Measurements from ENCODE around the gene GNAT1. TPM values are rescaled to one million over a fixed set of nuclear protein-coding genes. Genes with fewer than 3 reads are reported as not detected.

The GNAT1 gene
- total RNA-seq, 2 donors from 2014 or later = not detected

- H3K27me3 ChIP-seq = no peaks in the 10 kb centered on the region
- peaks cover 0 to 39% of the 10 kb centered on the region in 2 donors for H3K4me1 ChIP-seq
- H3K27ac ChIP-seq = peak within 1 kb of the TSS; percentile 54 to 67
- peak within 1 kb of the TSS; percentile 50 to 57 for H3K4me3 ChIP-seq
- no peak for TF ChIP-seq CTCF (IDR thresholded peaks at IDR 0.05)
- no peaks in the 10 kb centered on the region for H3K9me3 ChIP-seq
- no peak for DNase-seq (ENCODE audit: low spot score)
- no peaks in the 10 kb centered on the region for H3K36me3 ChIP-seq
These were observed 36.4 kb upstream of the GNAT1 start, which contains the start of gene SEMA3F for GRCh38 chr3:50154840-50155490. Gene SEMA3F, plus strand, starts transcription at chr3:50155324. Its CDS starts 4,299 bp downstream, at chr3:50159623.

GRCh38 chr3:50155491-50155878, 35.9 kb upstream of the GNAT1 start:
- Histone ChIP-seq H3K27ac (peak overlapping the region; percentile 23 to 67), H3K4me3 (peak overlapping the region; percentile 50 to 57), H3K9me3 (no peaks in the 10 kb centered on the region), H3K4me1 (peaks cover 0 to 45% of the 10 kb centered on the region in 2 donors), H3K27me3 (no peaks in the 10 kb centered on the region), H3K36me3 (no peaks in the 10 kb centered on the region)
- no peak for DNase-seq (ENCODE audit: low spot score)
- TF ChIP-seq CTCF (IDR thresholded peaks at IDR 0.05) = no peak

GRCh38 chr3:50155891-50156290, 35.5 kb upstream of the GNAT1 start:
- Histone ChIP-seq H3K4me3 (peak overlapping the region; percentile 50 to 57), H3K9me3 (no peaks in the 10 kb centered on the region), H3K36me3 (no peaks in the 10 kb centered on the region), H3K4me1 (peaks cover 0 to 49% of the 10 kb centered on the region in 2 donors), H3K27me3 (no peaks in the 10 kb centered on the region), H3K27ac (peak overlapping the region; percentile 54 to 67)
- no peak for TF ChIP-seq CTCF (IDR thresholded peaks at IDR 0.05)
- DNase-seq (ENCODE audit: low spot score) = no peak

GRCh38 chr3:50156549-50157493, 34.6 kb upstream of the GNAT1 start:
- H3K27me3 ChIP-seq = no peaks in the 10 kb centered on the region
- DNase-seq (ENCODE audit: low spot score) = no peak
- peak overlapping the region; percentile 50 to 57 for H3K4me3 ChIP-seq
- H3K36me3 ChIP-seq = no peaks in the 10 kb centered on the region
- peak overlapping the region; percentile 54 to 67 for H3K27ac ChIP-seq
- H3K4me1 ChIP-seq = peaks cover 0 to 58% of the 10 kb centered on the region in 2 donors
- no peak for TF ChIP-seq CTCF (IDR thresholded peaks at IDR 0.05)
- H3K9me3 ChIP-seq = no peaks in the 10 kb centered on the region

GRCh38 chr3:50157827-50158529, 33.4 kb upstream of the GNAT1 start:
- DNase-seq (ENCODE audit: low spot score) = no peak
- TF ChIP-seq CTCF (IDR thresholded peaks at IDR 0.05) = no peak
- Histone ChIP-seq H3K27me3 (no peaks in the 10 kb centered on the region), H3K9me3 (no peaks in the 10 kb centered on the region), H3K36me3 (no peaks in the 10 kb centered on the region), H3K27ac (peak overlapping the region; percentile 25 to 67), H3K4me3 (no peak overlapping the region), H3K4me1 (peaks cover 0 to 68% of the 10 kb centered on the region in 2 donors)
